Hepatocyte (in vitro differentiated cells): ENCODE measurements around the gene ATP8B2.

ENCODE experiments used
- CTCF ChIP-seq: fragments of 200-600 bp; sonication (generic); IDR thresholded peaks from 2 replicates; pipeline ENCODE4 v1.5.1; 2016; ENCODE audit warnings: antibody characterized with exemption, mild to moderate bottlenecking; ENCODE audit not compliant: poor library complexity
- EZH2 ChIP-seq: fragments of 200-600 bp; sonication (generic); IDR thresholded peaks from 2 replicates; pipeline ENCODE4 v1.6.1; 2016; ENCODE audit warnings: antibody characterized with exemption, mild to moderate bottlenecking, borderline replicate concordance
- EZH2phosphoT487 ChIP-seq: fragments of 200-600 bp; sonication (generic); IDR thresholded peaks from one replicate; pipeline ENCODE4 v1.6.1; 2018; ENCODE audit warnings: antibody characterized with exemption, mild to moderate bottlenecking, low read depth, moderate library complexity; ENCODE audit not compliant: unreplicated experiment, severe bottlenecking

DNA sequence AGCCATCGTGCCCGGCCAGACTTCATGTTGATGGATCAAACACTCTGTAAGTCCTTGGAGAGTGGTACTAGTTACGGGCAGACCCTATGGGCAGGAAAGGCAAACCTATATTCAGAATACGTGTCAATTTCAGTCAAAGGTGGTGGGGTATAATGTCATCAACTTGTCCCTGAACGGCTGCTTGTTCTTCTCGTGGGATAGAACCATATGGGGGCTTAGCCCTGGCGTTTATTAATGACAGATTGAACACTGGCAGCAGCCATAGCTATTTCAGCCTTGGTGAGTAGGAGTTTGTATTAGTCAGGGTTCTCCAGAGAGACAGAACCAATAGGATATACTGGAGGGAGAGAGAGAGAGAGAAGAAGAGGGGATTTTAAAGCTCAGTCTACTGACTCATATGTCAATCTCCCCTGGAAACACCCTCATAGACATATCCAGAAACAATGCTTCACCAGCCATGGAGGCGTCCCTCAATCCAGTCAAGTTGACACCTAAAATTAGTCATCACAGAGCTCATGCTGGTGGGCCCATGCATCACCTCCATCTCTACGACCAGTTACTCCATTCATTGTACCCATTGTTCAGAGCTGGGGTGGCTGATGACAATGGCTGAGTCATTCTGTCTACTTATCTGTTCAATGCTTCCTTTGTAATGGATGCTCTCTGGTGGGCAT is 20.5 kb upstream of the ATP8B2 start:
- TF ChIP-seq CTCF (no peak), EZH2phosphoT487 (no peak), EZH2 (no peak)
